Lower leg skin (tissue), 3 donors: ENCODE data around the gene ACVR1.

Experiments used
- POLR2A ChIP-seq, 2 donors: fragments of 450-650 bp; IDR thresholded peaks; one replicate each; pipeline ENCODE4 v1.6.1; 2016 to 2017; ENCODE audit warnings: antibody characterized with exemption in 2 of 2, mild to moderate bottlenecking in 1 of 2, moderate library complexity in 1 of 2
- TF ChIP-seq, protein P1 (sequence below), 3 donors: fragments of 450-650 bp; IDR thresholded peaks; one replicate each; pipeline ENCODE4 v1.5.1; 2016; ENCODE audit warnings: antibody characterized with exemption in 3 of 3, mild to moderate bottlenecking in 3 of 3, moderate library complexity in 2 of 3

GRCh38 chr2:157785866-157786662 lies 90.1 kb downstream of the ACVR1 start:
- TF ChIP-seq, protein P1, sequence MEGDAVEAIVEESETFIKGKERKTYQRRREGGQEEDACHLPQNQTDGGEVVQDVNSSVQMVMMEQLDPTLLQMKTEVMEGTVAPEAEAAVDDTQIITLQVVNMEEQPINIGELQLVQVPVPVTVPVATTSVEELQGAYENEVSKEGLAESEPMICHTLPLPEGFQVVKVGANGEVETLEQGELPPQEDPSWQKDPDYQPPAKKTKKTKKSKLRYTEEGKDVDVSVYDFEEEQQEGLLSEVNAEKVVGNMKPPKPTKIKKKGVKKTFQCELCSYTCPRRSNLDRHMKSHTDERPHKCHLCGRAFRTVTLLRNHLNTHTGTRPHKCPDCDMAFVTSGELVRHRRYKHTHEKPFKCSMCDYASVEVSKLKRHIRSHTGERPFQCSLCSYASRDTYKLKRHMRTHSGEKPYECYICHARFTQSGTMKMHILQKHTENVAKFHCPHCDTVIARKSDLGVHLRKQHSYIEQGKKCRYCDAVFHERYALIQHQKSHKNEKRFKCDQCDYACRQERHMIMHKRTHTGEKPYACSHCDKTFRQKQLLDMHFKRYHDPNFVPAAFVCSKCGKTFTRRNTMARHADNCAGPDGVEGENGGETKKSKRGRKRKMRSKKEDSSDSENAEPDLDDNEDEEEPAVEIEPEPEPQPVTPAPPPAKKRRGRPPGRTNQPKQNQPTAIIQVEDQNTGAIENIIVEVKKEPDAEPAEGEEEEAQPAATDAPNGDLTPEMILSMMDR (IDR thresholded peaks at IDR 0.05) = no peak
- no peak for TF ChIP-seq POLR2A (IDR thresholded peaks at IDR 0.05)
